ENCODE results near the gene CASP14. TPM values are rescaled to one million over a fixed set of nuclear protein-coding genes. Genes with fewer than 3 reads are reported as not detected.
"Not testable (repeated sequence)": the region's sequence is repeated elsewhere in the genome, so short reads cannot be mapped to it uniquely, and the experiment has no call there.

Gene CASP14
- total and polyA plus RNA-seq, 11 donors = not detected

GRCh38 chr19:15015946-15016542, 33.2 kb upstream of the CASP14 start:
- H3K27me3 ChIP-seq = peaks cover 3 to 48% (median 16%) of the 10 kb centered on the region in 9 donors
- 34 to 39% (median 35%) methylated on average over 17 to 18 of the region's 18 CpGs for WGBS, 4 donors
- TF ChIP-seq, protein P1, sequence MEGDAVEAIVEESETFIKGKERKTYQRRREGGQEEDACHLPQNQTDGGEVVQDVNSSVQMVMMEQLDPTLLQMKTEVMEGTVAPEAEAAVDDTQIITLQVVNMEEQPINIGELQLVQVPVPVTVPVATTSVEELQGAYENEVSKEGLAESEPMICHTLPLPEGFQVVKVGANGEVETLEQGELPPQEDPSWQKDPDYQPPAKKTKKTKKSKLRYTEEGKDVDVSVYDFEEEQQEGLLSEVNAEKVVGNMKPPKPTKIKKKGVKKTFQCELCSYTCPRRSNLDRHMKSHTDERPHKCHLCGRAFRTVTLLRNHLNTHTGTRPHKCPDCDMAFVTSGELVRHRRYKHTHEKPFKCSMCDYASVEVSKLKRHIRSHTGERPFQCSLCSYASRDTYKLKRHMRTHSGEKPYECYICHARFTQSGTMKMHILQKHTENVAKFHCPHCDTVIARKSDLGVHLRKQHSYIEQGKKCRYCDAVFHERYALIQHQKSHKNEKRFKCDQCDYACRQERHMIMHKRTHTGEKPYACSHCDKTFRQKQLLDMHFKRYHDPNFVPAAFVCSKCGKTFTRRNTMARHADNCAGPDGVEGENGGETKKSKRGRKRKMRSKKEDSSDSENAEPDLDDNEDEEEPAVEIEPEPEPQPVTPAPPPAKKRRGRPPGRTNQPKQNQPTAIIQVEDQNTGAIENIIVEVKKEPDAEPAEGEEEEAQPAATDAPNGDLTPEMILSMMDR (IDR thresholded peaks at IDR 0.05) = no peak
- TF ChIP-seq POLR2A (IDR thresholded peaks at IDR 0.05) = no peak
- intact Hi-C loops (cut with DNase I) = no loop called here
- no peaks in the 10 kb centered on the region for H3K36me3 ChIP-seq
- H3K4me1 ChIP-seq = peaks cover 0 to 2% (median 0%) of the 10 kb centered on the region in 12 donors
- H3K4me3 ChIP-seq = no peak overlapping the region
- no peak overlapping the region for H3K27ac ChIP-seq
- H3K9me3 ChIP-seq = no peaks in the 10 kb centered on the region
- ATAC-seq = no peak
- no peak for DNase-seq

DNA sequence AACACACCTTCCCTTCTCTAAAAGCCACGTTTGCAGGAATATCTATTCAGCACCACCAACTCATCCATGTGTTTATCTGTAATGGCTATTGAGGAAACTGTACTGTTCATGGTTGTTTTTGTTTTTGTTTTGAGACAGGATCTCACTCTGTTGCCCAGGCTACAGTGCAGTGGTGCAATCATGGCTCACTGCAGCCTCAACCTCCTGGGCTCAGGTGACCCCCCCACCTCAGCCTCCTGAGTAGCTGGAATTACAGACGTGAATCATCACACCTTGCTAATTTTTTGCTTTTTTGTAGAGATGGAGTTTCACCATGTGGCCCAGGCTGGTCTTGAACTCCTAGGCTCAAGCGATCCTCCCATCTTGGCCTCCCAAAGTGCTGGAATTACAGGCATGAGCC, 30.4 kb upstream of the CASP14 start:
- H3K27ac ChIP-seq; H3K36me3 ChIP-seq; H3K4me1 ChIP-seq; intact Hi-C loops (cut with DNase I); DNase-seq; H3K4me3 ChIP-seq; H3K9me3 ChIP-seq; ATAC-seq: not testable (repeated sequence)
- H3K27me3 ChIP-seq = peaks cover 0 to 57% (median 10%) of the 10 kb centered on the region in 9 donors
- WGBS, 4 donors = 46 to 52% (median 50%) methylated on average over 3 of the region's 3 CpGs

DNA sequence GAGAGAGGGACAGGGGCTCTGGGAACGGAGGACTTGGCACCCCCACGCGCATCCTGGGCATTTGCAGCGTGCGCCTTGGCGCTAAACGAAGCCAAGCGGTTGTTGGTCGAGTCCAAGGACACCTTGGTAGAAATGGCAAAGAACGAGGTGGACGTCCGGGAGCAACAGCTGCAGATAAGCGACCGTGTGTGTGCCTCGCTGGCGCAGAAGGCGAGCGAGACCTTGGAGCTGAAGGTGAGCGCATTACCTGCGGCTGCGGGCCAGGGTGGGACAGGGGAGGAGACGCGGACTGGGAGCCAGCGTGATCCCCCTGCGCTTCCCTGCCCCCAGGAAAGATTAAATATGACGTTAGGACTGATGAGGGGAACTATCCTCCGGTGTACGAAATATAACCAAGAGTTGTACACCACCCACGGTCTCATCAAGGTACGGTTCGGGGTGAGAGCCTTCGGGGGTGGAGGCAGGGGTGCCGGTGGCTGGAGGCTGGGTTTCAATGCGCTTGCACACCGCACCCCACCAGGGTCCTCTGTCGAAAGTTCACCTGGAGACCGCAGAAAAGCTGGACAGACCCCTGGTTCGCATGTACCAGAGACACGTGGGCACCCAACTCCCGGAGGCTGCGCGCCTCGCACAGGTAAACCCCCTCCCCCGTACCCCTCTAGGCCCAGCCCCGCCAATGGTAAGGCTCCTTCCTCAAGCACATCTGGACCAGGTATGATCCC, 27.8 kb upstream of the CASP14 start:
- H3K4me3 ChIP-seq = no peak overlapping the region
- intact Hi-C loops (cut with DNase I) = no loop called here
- H3K27ac ChIP-seq = no peak overlapping the region
- 71 to 80% (median 77%) methylated on average over 37 to 45 of the region's 45 CpGs for WGBS, 4 donors
- H3K4me1 ChIP-seq = no peaks in the 10 kb centered on the region
- no peaks in the 10 kb centered on the region for H3K36me3 ChIP-seq
- H3K9me3 ChIP-seq = no peaks in the 10 kb centered on the region
- ATAC-seq (peak in 1 of 4 donors; percentile 27), DNase-seq (no peak)
- TF ChIP-seq POLR2A (IDR thresholded peaks at IDR 0.05) = no peak
- peaks cover 0 to 48% (median 10%) of the 10 kb centered on the region in 9 donors for H3K27me3 ChIP-seq

- Histone ChIP-seq H3K9me3 (no peaks in the 10 kb centered on the region), H3K27me3 (peaks cover 0 to 39% (median 10%) of the 10 kb centered on the region in 9 donors), H3K4me1 (no peaks in the 10 kb centered on the region), H3K36me3 (no peaks in the 10 kb centered on the region), H3K4me3 (no peak overlapping the region), H3K27ac (no peak overlapping the region)
- TF ChIP-seq, protein P1 (IDR thresholded peaks at IDR 0.05) = no peak
- TF ChIP-seq POLR2A (IDR thresholded peaks at IDR 0.05) = no peak
- DNase-seq (no peak), ATAC-seq (no peak)
- WGBS, 4 donors = 21 to 51% (median 26%) methylated on average over 8 to 31 of the region's 31 CpGs
- intact Hi-C loops (cut with DNase I) = no loop called here
Measured at GRCh38 chr19:15022752-15023151, 26.5 kb upstream of the CASP14 start.

DNA sequence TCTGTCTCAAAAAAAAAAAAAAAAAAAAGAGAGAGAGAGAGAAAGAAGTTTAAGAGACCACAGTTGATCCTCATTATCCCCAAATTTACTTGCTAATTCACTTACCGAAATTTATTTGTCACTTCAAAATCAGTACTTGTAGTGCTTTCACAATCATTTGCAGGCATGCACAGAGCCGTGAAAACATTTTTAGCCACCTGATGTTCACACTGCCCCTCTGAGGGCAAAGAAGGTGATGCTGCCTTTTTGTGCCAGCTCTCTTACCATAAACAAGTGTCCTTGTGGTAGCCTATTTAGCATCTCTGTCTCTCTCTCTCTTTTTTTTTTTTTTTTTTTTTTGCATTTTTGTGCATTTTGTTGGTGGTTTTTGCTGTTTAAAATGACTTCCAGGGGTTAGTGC, 24.1 kb upstream of the CASP14 start:
- DNase-seq = no peak
- Histone ChIP-seq H3K9me3 (no peaks in the 10 kb centered on the region), H3K4me1 (no peaks in the 10 kb centered on the region), H3K27me3 (peaks cover 0 to 38% (median 8%) of the 10 kb centered on the region in 9 donors), H3K4me3 (no peak overlapping the region), H3K27ac (no peak overlapping the region), H3K36me3 (no peaks in the 10 kb centered on the region)
- ATAC-seq = no peak
- 25 to 38% (median 31%) methylated on average over 2 of the region's 2 CpGs for WGBS, 4 donors
- intact Hi-C loops (cut with DNase I) = no loop called here
- TF ChIP-seq POLR2A (IDR thresholded peaks at IDR 0.05) = no peak
- TF ChIP-seq, protein P1 (IDR thresholded peaks at IDR 0.05) = peak in 2 of 12 donors; percentile 12 to 13
